GM12878 (cell line): ENCODE results near the gene DOCK1. TPM values are rescaled to one million over a fixed set of nuclear protein-coding genes. Genes with fewer than 3 reads are reported as not detected.

Experiments
- ATAC-seq: fragments of 200-7000 bp; cut with Tn5 transposase; 3 replicates; pipeline ENCODE4 v1.9.1; 2020; ENCODE audit warnings: mild to moderate bottlenecking, moderate library complexity
- BruUV-seq: library from RNA; stranded (reverse); fragments of 400-500 nt; replicated peaks from 2 replicates; lab custom pipeline; 2021; lab: Mats Ljungman, UMichigan
- CTCF ChIA-PET: fragments of 300-600 bp; sonication (Branson Sonifier 250); formaldehyde crosslinking; extraction: SDS; loops from one replicate; lab custom pipeline; 2021; ENCODE audit warnings: inconsistent platforms; lab: Yijun Ruan, JAX
- POLR2A ChIA-PET: fragments of 350-600 bp; formaldehyde crosslinking; extraction: SDS; loops from one replicate; lab custom pipeline; 2021; ENCODE audit warnings: inconsistent platforms; lab: Charles Lee
- RAD21 ChIA-PET: fragments of 300-600 bp; sonication (Branson Sonifier 250); formaldehyde crosslinking; loops from one replicate; lab custom pipeline; 2023; ENCODE audit warnings: antibody characterized with exemption; ENCODE audit not compliant: unreplicated experiment; lab: Charles Lee
- SMC1A ChIA-PET: fragments of 300-600 bp; sonication (Branson Sonifier 250); formaldehyde crosslinking; loops from one replicate; lab custom pipeline; 2023; ENCODE audit not compliant: unreplicated experiment, uncharacterized antibody; lab: Charles Lee
- DNase-seq: peaks from one replicate; pipeline ENCODE4 v3.0.0-alpha.2; 2011; ENCODE audit warnings: low read depth, low spot score
- FAIRE-seq: peaks from 3 replicates; lab custom pipeline; 2011; peaks lifted over from hg19 to GRCh38; lab: Jason Lieb, UNC
- H2AFZ ChIP-seq: 2 replicates; pipeline ENCODE4 v1.6.0; 2011; ENCODE audit warnings: low read depth, low read length, control low read depth; ENCODE audit not compliant: control insufficient read depth
- H3K27ac ChIP-seq: 2 replicates; pipeline ENCODE4 v1.5.1; 2011; ENCODE audit warnings: control low read depth; ENCODE audit not compliant: control insufficient read depth, insufficient read depth
- H3K27me3 ChIP-seq, 2 experiments: replicated peaks in 1 of 2; 2 replicates each; pipeline versions ENCODE4 v1.6.0 to v1.6.1; 2011; ENCODE audit warnings: low read length in 1 of 2; ENCODE audit not compliant: control insufficient read depth in 2 of 2, insufficient read depth in 2 of 2
- H3K36me3 ChIP-seq, 2 experiments: 2 replicates each; pipeline ENCODE4 v1.5.1; 2011; ENCODE audit warnings: low read length in 1 of 2; ENCODE audit not compliant: control insufficient read depth in 2 of 2, insufficient read depth in 2 of 2
- H3K4me1 ChIP-seq: 2 replicates; pipeline ENCODE4 v1.6.1; 2011; ENCODE audit warnings: mild to moderate bottlenecking, low read length, moderate library complexity, mixed read lengths; ENCODE audit not compliant: control insufficient read depth, insufficient read depth
- H3K4me2 ChIP-seq: 2 replicates; pipeline ENCODE4 v1.6.0; 2011; ENCODE audit warnings: control low read depth; ENCODE audit not compliant: control insufficient read depth, insufficient read depth
- H3K4me3 ChIP-seq: fragments of 200-600 bp; sonication (generic); 2 replicates; pipeline ENCODE4 v1.5.1; 2016
- H3K79me2 ChIP-seq: 2 replicates; pipeline ENCODE4 v1.6.0; 2011; ENCODE audit warnings: low read length; ENCODE audit not compliant: control insufficient read depth, insufficient read depth
- H3K9ac ChIP-seq: 2 replicates; pipeline ENCODE4 v1.8.0; 2011; ENCODE audit warnings: low read length, control low read depth, mixed read lengths; ENCODE audit not compliant: control insufficient read depth, insufficient read depth
- H3K9me3 ChIP-seq: replicated peaks from 3 replicates; pipeline ENCODE4 v1.5.1; 2011; ENCODE audit warnings: mild to moderate bottlenecking, low read length; ENCODE audit not compliant: control insufficient read depth, insufficient read depth
- H4K20me1 ChIP-seq: 2 replicates; pipeline ENCODE4 v1.6.0; 2011; ENCODE audit not compliant: control insufficient read depth, insufficient read depth
- CEBPB ChIP-seq, 2 experiments: fragments of 150-350 bp in 1 of 2; IDR thresholded peaks; 2 replicates each; pipeline ENCODE4 v1.6.1; 2012 to 2014; ENCODE audit warnings: low read depth in 2 of 2, low read length in 2 of 2, borderline replicate concordance in 1 of 2, inconsistent platforms in 1 of 2
- CREM ChIP-seq: IDR thresholded peaks from 2 replicates; pipeline ENCODE4 v1.6.1; 2014; ENCODE audit warnings: antibody characterized with exemption, low read depth
- E4F1 ChIP-seq: fragments of 450-650 bp; IDR thresholded peaks from 2 replicates; pipeline ENCODE4 v1.6.1; 2018; ENCODE audit warnings: borderline replicate concordance, mild to moderate bottlenecking; ENCODE audit not compliant: partially characterized antibody
- IRF4 ChIP-seq: IDR thresholded peaks from 2 replicates; pipeline ENCODE4 v1.6.1; 2011; ENCODE audit warnings: low read depth, low read length
- KAT2A ChIP-seq: conservative IDR thresholded peaks from 2 replicates; pipeline ENCODE4 v1.6.1; 2011; ENCODE audit warnings: low read depth, low read length; ENCODE audit not compliant: control insufficient read depth
- MXI1 ChIP-seq: fragments of 150-350 bp; IDR thresholded peaks from 2 replicates; pipeline ENCODE4 v1.6.1; 2011; ENCODE audit warnings: low read depth, mild to moderate bottlenecking, inconsistent platforms, low read length, improper control_type of control experiment
- RAD51 ChIP-seq: fragments of 450-650 bp; IDR thresholded peaks from 2 replicates; pipeline ENCODE4 v1.6.1; 2016; ENCODE audit warnings: moderate library complexity, mild to moderate bottlenecking, inconsistent platforms
- SMAD5 ChIP-seq: IDR thresholded peaks from 2 replicates; pipeline ENCODE4 v1.6.1; 2016; ENCODE audit warnings: antibody characterized with exemption, low read depth
- SMC3 ChIP-seq: IDR thresholded peaks from 2 replicates; pipeline ENCODE4 v1.6.1; 2011; ENCODE audit warnings: low read length, improper control_type of control experiment, borderline replicate concordance
- SUPT20H ChIP-seq: IDR thresholded peaks from 2 replicates; pipeline ENCODE4 v1.6.1; 2011; ENCODE audit warnings: low read depth, mild to moderate bottlenecking, low read length, moderate library complexity, borderline replicate concordance; ENCODE audit not compliant: control insufficient read depth
- ZBED1 ChIP-seq: IDR thresholded peaks from 2 replicates; pipeline ENCODE4 v1.6.1; 2016; ENCODE audit warnings: borderline replicate concordance
- ZBTB33 ChIP-seq: fragments of 450-650 bp; IDR thresholded peaks from 2 replicates; pipeline ENCODE4 v1.6.1; 2017; ENCODE audit warnings: mild to moderate bottlenecking
- ZNF274 ChIP-seq: IDR thresholded peaks from one replicate; pipeline ENCODE4 v1.8.0; 2011; ENCODE audit not compliant: insufficient read length, insufficient read depth
- ZSCAN29 ChIP-seq: fragments of 450-650 bp; IDR thresholded peaks from 2 replicates; pipeline ENCODE4 v1.6.1; 2017; ENCODE audit warnings: mild to moderate bottlenecking, moderate library complexity
- WGBS: methylation state at CpG from one replicate; pipeline ENCODE4 v1.1.6; 2016; ENCODE audit warnings: low lambda C conversion rate; ENCODE audit not compliant: insufficient replicate concordance, insufficient coverage; ENCODE audit errors: missing lambda C conversion rate; 5-methylcytosine and 5-hydroxymethylcytosine counted together
- in situ Hi-C: fragments of 300-500 bp; cut with MboI; formaldehyde crosslinking; loops from 9 replicates; pipeline ENCODE4 v1.14.3; 2018; ENCODE audit warnings: mixed read lengths
- intact Hi-C: fragments of 100-400 bp; cut with micrococcal nuclease; formaldehyde crosslinking; loops from one replicate; pipeline ENCODE4 v1.14.2; 2022; ENCODE audit not compliant: unreplicated experiment
- polyA plus RNA-seq, 11 experiments: library from polyadenylated mRNA; depleted of rRNA in 4 of 11; unstranded in 6 of 11; stranded (reverse) in 5 of 11; fragments of >200 nt; fragmentation: Nextera tagmentation in 4 of 11; fragmentation: Illumina TruSeq in 1 of 11; extraction: Ambion mirVana in 4 of 11; extraction: Trizol in 1 of 11; gene quantifications; 1 replicate in 1 of 11; 2 replicates in 10 of 11; pipeline versions ENCODE4 v1.2.1 to v1.2.3, GENCODE V29; 2011 to 2016; ENCODE audit warnings: inconsistent platforms in 2 of 11, missing spikeins in 2 of 11, low read depth in 1 of 11
- total RNA-seq, 4 experiments: library from RNA; depleted of rRNA in 3 of 4; stranded (reverse); fragments of >200 nt in 3 of 4; fragmentation: Illumina TruSeq in 1 of 4; extraction: Trizol in 1 of 4; gene quantifications; 2 replicates each; pipeline versions ENCODE4 v1.2.1 to v1.2.3, GENCODE V29; 2013 to 2021

DOCK1 gene
- total and polyA plus RNA-seq, 10 of the 15 experiments (the other 5 are each of a cell fraction or from before 2014, with no cell fraction given) = 0.05 to 0.18 TPM; not detected in 8

GRCh38 chr10:126933116-126933515 lies 27.9 kb downstream of the DOCK1 start:
- Histone ChIP-seq H3K4me3 (no peak overlapping the region), H3K27me3 (no peaks in the 10 kb centered on the region), H3K79me2 (no peaks in the 10 kb centered on the region), H3K9ac (no peak overlapping the region), H3K4me1 (no peaks in the 10 kb centered on the region), H2AFZ (no peak overlapping the region), H3K9me3 (no peaks in the 10 kb centered on the region; the same call in 2 of the 3 replicates), H3K36me3 (no peaks in the 10 kb centered on the region), H4K20me1 (no peaks in the 10 kb centered on the region), H3K27ac (no peak overlapping the region), H3K4me2 (no peak overlapping the region)
- WGBS = 2% methylated on average over 4 of the region's 4 CpGs
- POLR2A ChIA-PET = no interaction called here
- ATAC-seq (no peak), FAIRE-seq (no peak), DNase-seq (no peak)
- intact Hi-C loops = no loop called here
- in situ Hi-C loops = no loop called here
- CTCF ChIA-PET = no interaction called here
- SMC1A ChIA-PET = no interaction called here
- no TSS peak for BruUV-seq
- TF ChIP-seq RAD51 (no peak), IRF4 (no peak), ZSCAN29 (no peak), SMC3 (no peak), SUPT20H (no peak), CREM (no peak)
- RAD21 ChIA-PET = no interaction called here

DNA sequence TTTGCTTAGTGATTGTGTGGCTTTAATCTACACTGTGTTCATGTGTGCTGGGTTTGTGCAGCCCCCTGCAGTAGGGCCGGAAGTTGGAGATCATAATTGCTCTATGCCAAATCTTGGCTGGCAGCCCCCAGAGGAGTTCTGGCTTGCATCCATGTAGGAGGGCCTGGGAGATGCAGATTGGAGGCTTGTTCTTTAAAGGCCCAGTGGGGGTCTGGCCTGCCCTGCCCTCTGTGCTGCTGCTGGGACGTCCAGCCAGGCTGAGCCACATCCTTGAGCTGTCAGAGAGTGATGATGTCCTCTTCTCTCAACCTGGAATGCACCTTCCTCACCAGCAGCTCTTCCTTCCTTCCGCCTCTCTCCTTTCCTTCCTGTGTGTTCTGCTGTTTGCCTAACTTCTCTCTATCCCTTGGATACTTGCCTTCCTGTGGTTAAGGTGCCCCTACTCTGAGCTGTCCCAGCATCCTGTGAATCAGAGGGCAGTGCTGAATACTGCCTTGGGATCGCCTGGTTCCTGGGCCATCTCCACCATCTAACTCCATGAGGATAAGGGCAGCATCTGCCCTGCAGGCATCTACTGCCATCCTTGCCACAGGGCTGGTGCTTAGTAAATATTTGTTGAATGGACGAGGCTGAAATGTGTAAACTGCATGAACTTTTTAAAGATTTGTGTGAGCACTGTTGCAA lies 30.2 kb downstream of the DOCK1 start:
- no peak overlapping the region for H3K9ac ChIP-seq
- DNase-seq (no peak), FAIRE-seq (no peak), ATAC-seq (no peak)
- H3K27ac ChIP-seq = no peak overlapping the region
- H3K36me3 ChIP-seq = no peaks in the 10 kb centered on the region
- H3K4me1 ChIP-seq = no peaks in the 10 kb centered on the region
- WGBS = 25% methylated on average over 5 of the region's 5 CpGs
- intact Hi-C loops (no loop called here), in situ Hi-C loops (no loop called here)
- no TSS peak for BruUV-seq
- no peaks in the 10 kb centered on the region for H3K79me2 ChIP-seq
- ChIA-PET RAD21 (no interaction called here), POLR2A (no interaction called here), SMC1A (no interaction called here), CTCF (no interaction called here)
- no peaks in the 10 kb centered on the region for H3K27me3 ChIP-seq
- H3K9me3 ChIP-seq = no peaks in the 10 kb centered on the region; the same call in 2 of the 3 replicates
- no peak overlapping the region for H2AFZ ChIP-seq
- no peaks in the 10 kb centered on the region for H4K20me1 ChIP-seq
- no peak overlapping the region for H3K4me3 ChIP-seq
- no peak overlapping the region for H3K4me2 ChIP-seq
- TF ChIP-seq ZNF274 = no peak
- no peak for TF ChIP-seq CEBPB (IDR thresholded peaks at IDR 0.05; ENCODE audit: borderline replicate concordance in 1 of 2, low read depth in 2 of 2, low read length in 2 of 2)
- no peak for TF ChIP-seq SMAD5
- TF ChIP-seq E4F1 = no peak
- no peak for TF ChIP-seq ZBED1
- no peak for TF ChIP-seq ZBTB33
- TF ChIP-seq KAT2A = no peak
- no peak for TF ChIP-seq MXI1
